GM12878 (cell line): ENCODE data around the gene KCNQ1. TPM values are rescaled to one million over a fixed set of nuclear protein-coding genes. Genes with fewer than 3 reads are reported as not detected.

ENCODE experiments used
- ATAC-seq: fragments of 200-7000 bp; cut with Tn5 transposase; 3 replicates; pipeline ENCODE4 v1.9.1; 2020; ENCODE audit warnings: mild to moderate bottlenecking, moderate library complexity
- BruUV-seq: library from RNA; stranded (reverse); fragments of 400-500 nt; replicated peaks from 2 replicates; lab custom pipeline; 2021; lab: Mats Ljungman, UMichigan
- CTCF ChIA-PET: fragments of 300-600 bp; sonication (Branson Sonifier 250); formaldehyde crosslinking; extraction: SDS; loops from one replicate; lab custom pipeline; 2021; ENCODE audit warnings: inconsistent platforms; lab: Yijun Ruan, JAX
- POLR2A ChIA-PET: fragments of 350-600 bp; formaldehyde crosslinking; extraction: SDS; loops from one replicate; lab custom pipeline; 2021; ENCODE audit warnings: inconsistent platforms; lab: Charles Lee
- RAD21 ChIA-PET: fragments of 300-600 bp; sonication (Branson Sonifier 250); formaldehyde crosslinking; loops from one replicate; lab custom pipeline; 2023; ENCODE audit warnings: antibody characterized with exemption; ENCODE audit not compliant: unreplicated experiment; lab: Charles Lee
- SMC1A ChIA-PET: fragments of 300-600 bp; sonication (Branson Sonifier 250); formaldehyde crosslinking; loops from one replicate; lab custom pipeline; 2023; ENCODE audit not compliant: unreplicated experiment, uncharacterized antibody; lab: Charles Lee
- DNase-seq: peaks from one replicate; pipeline ENCODE4 v3.0.0-alpha.2; 2011; ENCODE audit warnings: low read depth, low spot score
- FAIRE-seq: peaks from 3 replicates; lab custom pipeline; 2011; peaks lifted over from hg19 to GRCh38; lab: Jason Lieb, UNC
- H2AFZ ChIP-seq: 2 replicates; pipeline ENCODE4 v1.6.0; 2011; ENCODE audit warnings: low read depth, low read length, control low read depth; ENCODE audit not compliant: control insufficient read depth
- H3K27ac ChIP-seq: 2 replicates; pipeline ENCODE4 v1.5.1; 2011; ENCODE audit warnings: control low read depth; ENCODE audit not compliant: control insufficient read depth, insufficient read depth
- H3K27me3 ChIP-seq, 2 experiments: replicated peaks in 1 of 2; 2 replicates each; pipeline versions ENCODE4 v1.6.0 to v1.6.1; 2011; ENCODE audit warnings: low read length in 1 of 2; ENCODE audit not compliant: control insufficient read depth in 2 of 2, insufficient read depth in 2 of 2
- H3K36me3 ChIP-seq, 2 experiments: 2 replicates each; pipeline ENCODE4 v1.5.1; 2011; ENCODE audit warnings: low read length in 1 of 2; ENCODE audit not compliant: control insufficient read depth in 2 of 2, insufficient read depth in 2 of 2
- H3K4me1 ChIP-seq: 2 replicates; pipeline ENCODE4 v1.6.1; 2011; ENCODE audit warnings: mild to moderate bottlenecking, low read length, moderate library complexity, mixed read lengths; ENCODE audit not compliant: control insufficient read depth, insufficient read depth
- H3K4me2 ChIP-seq: 2 replicates; pipeline ENCODE4 v1.6.0; 2011; ENCODE audit warnings: control low read depth; ENCODE audit not compliant: control insufficient read depth, insufficient read depth
- H3K4me3 ChIP-seq: fragments of 200-600 bp; sonication (generic); 2 replicates; pipeline ENCODE4 v1.5.1; 2016
- H3K79me2 ChIP-seq: 2 replicates; pipeline ENCODE4 v1.6.0; 2011; ENCODE audit warnings: low read length; ENCODE audit not compliant: control insufficient read depth, insufficient read depth
- H3K9ac ChIP-seq: 2 replicates; pipeline ENCODE4 v1.8.0; 2011; ENCODE audit warnings: low read length, control low read depth, mixed read lengths; ENCODE audit not compliant: control insufficient read depth, insufficient read depth
- H3K9me3 ChIP-seq: replicated peaks from 3 replicates; pipeline ENCODE4 v1.5.1; 2011; ENCODE audit warnings: mild to moderate bottlenecking, low read length; ENCODE audit not compliant: control insufficient read depth, insufficient read depth
- H4K20me1 ChIP-seq: 2 replicates; pipeline ENCODE4 v1.6.0; 2011; ENCODE audit not compliant: control insufficient read depth, insufficient read depth
- BHLHE40 ChIP-seq, 2 experiments: fragments of 450-650 bp in 1 of 2; IDR thresholded peaks; 2 replicates each; pipeline ENCODE4 v1.6.1; 2011 to 2017; ENCODE audit warnings: low read depth in 2 of 2, borderline replicate concordance in 1 of 2, improper control_type of control experiment in 1 of 2, low read length in 1 of 2, mild to moderate bottlenecking in 1 of 2
- CREM ChIP-seq: IDR thresholded peaks from 2 replicates; pipeline ENCODE4 v1.6.1; 2014; ENCODE audit warnings: antibody characterized with exemption, low read depth
- DPF2 ChIP-seq: fragments of 450-650 bp; IDR thresholded peaks from 2 replicates; pipeline ENCODE4 v1.6.1; 2017; ENCODE audit warnings: mild to moderate bottlenecking
- E2F4 ChIP-seq: IDR thresholded peaks from 2 replicates; pipeline ENCODE4 v1.6.1; 2012; ENCODE audit warnings: low read depth, low read length, improper control_type of control experiment
- ESRRA ChIP-seq: IDR thresholded peaks from 2 replicates; pipeline ENCODE4 v1.6.1; 2012; ENCODE audit warnings: mild to moderate bottlenecking, low read length, improper control_type of control experiment
- ETV6 ChIP-seq, 2 experiments: fragments of 450-650 bp in 1 of 2; IDR thresholded peaks in 1 of 2; conservative IDR thresholded peaks in 1 of 2; 2 replicates each; pipeline ENCODE4 v1.6.1; 2014; ENCODE audit warnings: antibody characterized with exemption in 1 of 2, borderline replicate concordance in 1 of 2, low read depth in 1 of 2, mild to moderate bottlenecking in 1 of 2, moderate library complexity in 1 of 2
- FOXK2 ChIP-seq: fragments of 450-650 bp; IDR thresholded peaks from 2 replicates; pipeline ENCODE4 v1.6.1; 2017; ENCODE audit warnings: mild to moderate bottlenecking, moderate library complexity
- GABPA ChIP-seq: IDR thresholded peaks from 2 replicates; pipeline ENCODE4 v1.6.1; 2014; ENCODE audit warnings: antibody characterized with exemption, low read depth, mild to moderate bottlenecking, inconsistent platforms
- JUND ChIP-seq: IDR thresholded peaks from 2 replicates; pipeline ENCODE4 v1.6.1; 2012; ENCODE audit warnings: low read depth, mild to moderate bottlenecking, low read length, improper control_type of control experiment, moderate library complexity
- KLF5 ChIP-seq: fragments of 450-650 bp; IDR thresholded peaks from 2 replicates; pipeline ENCODE4 v1.6.1; 2014; ENCODE audit warnings: mild to moderate bottlenecking; ENCODE audit not compliant: partially characterized antibody
- MXI1 ChIP-seq: fragments of 150-350 bp; IDR thresholded peaks from 2 replicates; pipeline ENCODE4 v1.6.1; 2011; ENCODE audit warnings: low read depth, mild to moderate bottlenecking, inconsistent platforms, low read length, improper control_type of control experiment
- NR2C1 ChIP-seq: fragments of 450-650 bp; IDR thresholded peaks from 2 replicates; pipeline ENCODE4 v1.6.1; 2017; ENCODE audit warnings: antibody characterized with exemption, mild to moderate bottlenecking, moderate library complexity
- NR2C2 ChIP-seq: IDR thresholded peaks from 2 replicates; pipeline ENCODE4 v1.6.1; 2011; ENCODE audit warnings: borderline replicate concordance, low read depth; ENCODE audit not compliant: control insufficient read depth, insufficient read length
- PAX5 ChIP-seq: IDR thresholded peaks from 2 replicates; pipeline ENCODE4 v1.6.1; 2011; ENCODE audit warnings: low read depth, low read length, borderline replicate concordance
- RUNX3 ChIP-seq: IDR thresholded peaks from 2 replicates; pipeline ENCODE4 v1.6.1; 2012; ENCODE audit warnings: low read length, inconsistent platforms
- SP1 ChIP-seq: IDR thresholded peaks from one replicate; pipeline ENCODE4 v1.6.1; 2011; ENCODE audit warnings: low read depth, low read length
- STAT3 ChIP-seq: IDR thresholded peaks from 2 replicates; pipeline ENCODE4 v1.6.1; 2011; ENCODE audit warnings: low read depth, low read length, improper control_type of control experiment
- USF1 ChIP-seq: IDR thresholded peaks from 2 replicates; pipeline ENCODE4 v1.6.1; 2011; ENCODE audit warnings: borderline replicate concordance, low read depth, mild to moderate bottlenecking, moderate library complexity, mixed read lengths, low read length; ENCODE audit not compliant: insufficient read depth; ENCODE audit errors: extremely low read length
- ZNF207 ChIP-seq: fragments of 450-650 bp; IDR thresholded peaks from 2 replicates; pipeline ENCODE4 v1.6.1; 2014; ENCODE audit warnings: antibody characterized with exemption, mild to moderate bottlenecking, borderline replicate concordance
- WGBS: methylation state at CpG from one replicate; pipeline ENCODE4 v1.1.6; 2016; ENCODE audit warnings: low lambda C conversion rate; ENCODE audit not compliant: insufficient replicate concordance, insufficient coverage; ENCODE audit errors: missing lambda C conversion rate; 5-methylcytosine and 5-hydroxymethylcytosine counted together
- in situ Hi-C: fragments of 300-500 bp; cut with MboI; formaldehyde crosslinking; loops from 9 replicates; pipeline ENCODE4 v1.14.3; 2018; ENCODE audit warnings: mixed read lengths
- intact Hi-C: fragments of 100-400 bp; cut with micrococcal nuclease; formaldehyde crosslinking; loops from one replicate; pipeline ENCODE4 v1.14.2; 2022; ENCODE audit not compliant: unreplicated experiment
- polyA plus RNA-seq, 11 experiments: library from polyadenylated mRNA; depleted of rRNA in 4 of 11; unstranded in 6 of 11; stranded (reverse) in 5 of 11; fragments of >200 nt; fragmentation: Nextera tagmentation in 4 of 11; fragmentation: Illumina TruSeq in 1 of 11; extraction: Ambion mirVana in 4 of 11; extraction: Trizol in 1 of 11; gene quantifications; 1 replicate in 1 of 11; 2 replicates in 10 of 11; pipeline versions ENCODE4 v1.2.1 to v1.2.3, GENCODE V29; 2011 to 2016; ENCODE audit warnings: inconsistent platforms in 2 of 11, missing spikeins in 2 of 11, low read depth in 1 of 11
- total RNA-seq, 4 experiments: library from RNA; depleted of rRNA in 3 of 4; stranded (reverse); fragments of >200 nt in 3 of 4; fragmentation: Illumina TruSeq in 1 of 4; extraction: Trizol in 1 of 4; gene quantifications; 2 replicates each; pipeline versions ENCODE4 v1.2.1 to v1.2.3, GENCODE V29; 2013 to 2021
- TF ChIP-seq, protein P1 (sequence below): fragments of 450-650 bp; IDR thresholded peaks from 2 replicates; pipeline ENCODE4 v1.6.1; 2018; ENCODE audit warnings: borderline replicate concordance, mild to moderate bottlenecking; ENCODE audit not compliant: partially characterized antibody

The KCNQ1 gene
- total and polyA plus RNA-seq, 10 of the 15 experiments (the other 5 are each of a cell fraction or from before 2014, with no cell fraction given) = 0.03 to 0.15 (median 0.12) TPM; not detected in 7

GRCh38 chr11:2466869-2467694, 22.3 kb downstream of the KCNQ1 start:
- intact Hi-C loops (loop anchor here (2.0 kb wide), 1 partner anchor 20 kb away; no protein-coding TSS in a partner anchor), in situ Hi-C loops (loop anchor here (5.0 kb wide), 1 partner anchor 50 kb away; no protein-coding TSS in a partner anchor)
- CTCF ChIA-PET = no interaction called here
- no peak for DNase-seq
- H3K36me3 ChIP-seq = no peaks in the 10 kb centered on the region
- H3K4me2 ChIP-seq = no peak overlapping the region; the same call in none of the 2 replicates
- H3K27ac ChIP-seq = no peak overlapping the region
- H4K20me1 ChIP-seq = no peaks in the 10 kb centered on the region
- SMC1A ChIA-PET = no interaction called here
- no peak overlapping the region for H2AFZ ChIP-seq
- RAD21 ChIA-PET = no interaction called here
- POLR2A ChIA-PET = no interaction called here
- peaks cover 10% of the 10 kb centered on the region; the same call in 1 of the 2 replicates for H3K4me1 ChIP-seq
- peak; percentile 75 for ATAC-seq
- FAIRE-seq = peak; percentile 52
- TF ChIP-seq, protein P1, sequence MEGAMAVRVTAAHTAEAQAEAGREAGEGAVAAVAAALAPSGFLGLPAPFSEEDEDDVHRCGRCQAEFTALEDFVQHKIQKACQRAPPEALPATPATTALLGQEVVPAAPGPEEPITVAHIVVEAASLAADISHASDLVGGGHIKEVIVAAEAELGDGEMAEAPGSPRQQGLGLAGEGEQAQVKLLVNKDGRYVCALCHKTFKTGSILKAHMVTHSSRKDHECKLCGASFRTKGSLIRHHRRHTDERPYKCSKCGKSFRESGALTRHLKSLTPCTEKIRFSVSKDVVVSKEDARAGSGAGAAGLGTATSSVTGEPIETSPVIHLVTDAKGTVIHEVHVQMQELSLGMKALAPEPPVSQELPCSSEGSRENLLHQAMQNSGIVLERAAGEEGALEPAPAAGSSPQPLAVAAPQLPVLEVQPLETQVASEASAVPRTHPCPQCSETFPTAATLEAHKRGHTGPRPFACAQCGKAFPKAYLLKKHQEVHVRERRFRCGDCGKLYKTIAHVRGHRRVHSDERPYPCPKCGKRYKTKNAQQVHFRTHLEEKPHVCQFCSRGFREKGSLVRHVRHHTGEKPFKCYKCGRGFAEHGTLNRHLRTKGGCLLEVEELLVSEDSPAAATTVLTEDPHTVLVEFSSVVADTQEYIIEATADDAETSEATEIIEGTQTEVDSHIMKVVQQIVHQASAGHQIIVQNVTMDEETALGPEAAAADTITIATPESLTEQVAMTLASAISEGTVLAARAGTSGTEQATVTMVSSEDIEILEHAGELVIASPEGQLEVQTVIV = no peak
- no peak for TF ChIP-seq ETV6 (conservative IDR thresholded peaks at IDR 0.05 in 1 of 2, IDR thresholded peaks at IDR 0.05 in 1 of 2; ENCODE audit: borderline replicate concordance in 1 of 2, low read depth in 1 of 2)
- 0 out of 4 replicates have a peak, but pooled peaks of 1 of the 2 experiments have one; percentile 5 for TF ChIP-seq BHLHE40 (IDR thresholded peaks at IDR 0.05; ENCODE audit: borderline replicate concordance in 1 of 2, low read depth in 2 of 2, low read length in 1 of 2)
- no peak for TF ChIP-seq JUND
- TF ChIP-seq KLF5 = no peak
- TF ChIP-seq NR2C2 = no peak
- peak; percentile 15 for TF ChIP-seq USF1
- no peak for TF ChIP-seq GABPA
- no peak for TF ChIP-seq E2F4
- no peak for TF ChIP-seq ZNF207
- no peak for TF ChIP-seq SP1
- TF ChIP-seq CREM = no peak
- no peak for TF ChIP-seq STAT3
- peak; percentile 70 for TF ChIP-seq RUNX3
- TF ChIP-seq DPF2 = no peak
- no peak for TF ChIP-seq PAX5
- TF ChIP-seq NR2C1 = no peak
- TF ChIP-seq ESRRA = no peak
- no peak for TF ChIP-seq MXI1
- no peak for TF ChIP-seq FOXK2
- WGBS = 26% methylated on average over 16 of the region's 16 CpGs
- H3K4me3 ChIP-seq = no peak overlapping the region
- no peaks in the 10 kb centered on the region for H3K79me2 ChIP-seq
- H3K27me3 ChIP-seq = no peaks in the 10 kb centered on the region; a peak in 1 of 4 replicates
- H3K9ac ChIP-seq = no peak overlapping the region
- no peaks in the 10 kb centered on the region for H3K9me3 ChIP-seq
- no TSS peak for BruUV-seq
